ENCODE measurements around the gene PRR12. TPM values are rescaled to one million over a fixed set of nuclear protein-coding genes. Genes with fewer than 3 reads are reported as not detected.

Gene PRR12
- polyA plus RNA-seq, 1 donor (not counting 4 experiments of a cell fraction or from before 2014, with no cell fraction given), result 0.35 TPM

- Histone ChIP-seq H3K4me1 (ENCODE audit: control insufficient read depth, extremely low read depth, insufficient read depth, low read length) (peaks cover 12% of the 10 kb centered on the region), H3K9me1 (ENCODE audit: control insufficient read depth, extremely low read depth, insufficient read depth, low read length) (no peaks in the 10 kb centered on the region), H3K4me2 (ENCODE audit: control insufficient read depth, extremely low read depth, insufficient read depth, low read depth, low read length) (peak overlapping the region; percentile 96), H3K9ac (ENCODE audit: control insufficient read depth, extremely low read depth, insufficient read depth, low read length) (peak overlapping the region; percentile 93), H3K36me3 (ENCODE audit: control insufficient read depth in 2 of 2, extremely low read depth in 1 of 2, insufficient read depth in 2 of 2, low read length in 2 of 2) (peaks cover 16 to 30% of the 10 kb centered on the region in 2 experiments), H2AFZ (ENCODE audit: control insufficient read depth, low read length) (peak overlapping the region; percentile 19), H3K27ac (ENCODE audit: control insufficient read depth, insufficient read depth, low read length) (peak overlapping the region; percentile 90), H3K79me2 (ENCODE audit: control insufficient read depth, insufficient read depth, low read length) (peaks cover 32% of the 10 kb centered on the region), H3K4me3 (ENCODE audit: control insufficient read depth in 2 of 3, extremely low read depth in 1 of 3, insufficient read depth in 2 of 3, low read depth in 1 of 3, low read length in 3 of 3) (peak overlapping the region; percentile 61 to 93 (median 85)), H4K20me1 (ENCODE audit: control insufficient read depth, extremely low read depth, insufficient read depth, low read length) (peaks cover 11% of the 10 kb centered on the region), H3K9me3 (ENCODE audit: control insufficient read depth, low read depth, low read length) (no peaks in the 10 kb centered on the region), H3K27me3 (ENCODE audit: control insufficient read depth, extremely low read depth, insufficient read depth, low read length) (no peaks in the 10 kb centered on the region)
- dilution Hi-C loops (cut with MboI; ENCODE audit: extremely low pct_ligation_motif_present, low sequenced_read_pairs), result no loop called here
- TF ChIP-seq, protein P1, sequence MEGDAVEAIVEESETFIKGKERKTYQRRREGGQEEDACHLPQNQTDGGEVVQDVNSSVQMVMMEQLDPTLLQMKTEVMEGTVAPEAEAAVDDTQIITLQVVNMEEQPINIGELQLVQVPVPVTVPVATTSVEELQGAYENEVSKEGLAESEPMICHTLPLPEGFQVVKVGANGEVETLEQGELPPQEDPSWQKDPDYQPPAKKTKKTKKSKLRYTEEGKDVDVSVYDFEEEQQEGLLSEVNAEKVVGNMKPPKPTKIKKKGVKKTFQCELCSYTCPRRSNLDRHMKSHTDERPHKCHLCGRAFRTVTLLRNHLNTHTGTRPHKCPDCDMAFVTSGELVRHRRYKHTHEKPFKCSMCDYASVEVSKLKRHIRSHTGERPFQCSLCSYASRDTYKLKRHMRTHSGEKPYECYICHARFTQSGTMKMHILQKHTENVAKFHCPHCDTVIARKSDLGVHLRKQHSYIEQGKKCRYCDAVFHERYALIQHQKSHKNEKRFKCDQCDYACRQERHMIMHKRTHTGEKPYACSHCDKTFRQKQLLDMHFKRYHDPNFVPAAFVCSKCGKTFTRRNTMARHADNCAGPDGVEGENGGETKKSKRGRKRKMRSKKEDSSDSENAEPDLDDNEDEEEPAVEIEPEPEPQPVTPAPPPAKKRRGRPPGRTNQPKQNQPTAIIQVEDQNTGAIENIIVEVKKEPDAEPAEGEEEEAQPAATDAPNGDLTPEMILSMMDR (optimal IDR thresholded peaks at IDR 0.05 in 1 of 3, IDR thresholded peaks at IDR 0.05 in 1 of 3, conservative IDR thresholded peaks at IDR 0.05 in 1 of 3; ENCODE audit: extremely low read depth in 1 of 3, insufficient read depth in 2 of 3, low read length in 3 of 3), result peak in 1 of 3 experiments; percentile 26
- no peak for TF ChIP-seq EZH2 (IDR thresholded peaks at IDR 0.05; ENCODE audit: low read length)
- FAIRE-seq, result peak; percentile 39
- DNase-seq (ENCODE audit: low read depth, low spot score), result peak; percentile 77
Observed at GRCh38 chr19:49664171-49665035, 73.4 kb downstream of the PRR12 start.

GRCh38 chr19:49665036-49665350, 74.0 kb downstream of the PRR12 start:
- H3K27ac ChIP-seq (ENCODE audit: control insufficient read depth, insufficient read depth, low read length), result peak overlapping the region; percentile 90
- no peaks in the 10 kb centered on the region for H3K9me3 ChIP-seq (ENCODE audit: control insufficient read depth, low read depth, low read length)
- DNase-seq (ENCODE audit: low read depth, low spot score), result no peak
- H2AFZ ChIP-seq (ENCODE audit: control insufficient read depth, low read length), result peak overlapping the region; percentile 82
- H3K9me1 ChIP-seq (ENCODE audit: control insufficient read depth, extremely low read depth, insufficient read depth, low read length), result no peaks in the 10 kb centered on the region
- H3K4me3 ChIP-seq (ENCODE audit: control insufficient read depth in 2 of 3, extremely low read depth in 1 of 3, insufficient read depth in 2 of 3, low read depth in 1 of 3, low read length in 3 of 3), result peak overlapping the region; percentile 61 to 93 (median 85)
- TF ChIP-seq, protein P1 (optimal IDR thresholded peaks at IDR 0.05 in 1 of 3, IDR thresholded peaks at IDR 0.05 in 1 of 3, conservative IDR thresholded peaks at IDR 0.05 in 1 of 3; ENCODE audit: extremely low read depth in 1 of 3, insufficient read depth in 2 of 3, low read length in 3 of 3), result no peak
- TF ChIP-seq EZH2 (IDR thresholded peaks at IDR 0.05; ENCODE audit: low read length), result no peak
- H3K4me2 ChIP-seq (ENCODE audit: control insufficient read depth, extremely low read depth, insufficient read depth, low read depth, low read length), result peak overlapping the region; percentile 96
- dilution Hi-C loops (cut with MboI; ENCODE audit: extremely low pct_ligation_motif_present, low sequenced_read_pairs), result no loop called here
- peak overlapping the region; percentile 93 for H3K9ac ChIP-seq (ENCODE audit: control insufficient read depth, extremely low read depth, insufficient read depth, low read length)
- no peaks in the 10 kb centered on the region for H3K27me3 ChIP-seq (ENCODE audit: control insufficient read depth, extremely low read depth, insufficient read depth, low read length)
- no peak for FAIRE-seq
- peaks cover 12 to 27% of the 10 kb centered on the region in 2 experiments for H3K36me3 ChIP-seq (ENCODE audit: control insufficient read depth in 2 of 2, extremely low read depth in 1 of 2, insufficient read depth in 2 of 2, low read length in 2 of 2)
- peaks cover 12% of the 10 kb centered on the region for H3K4me1 ChIP-seq (ENCODE audit: control insufficient read depth, extremely low read depth, insufficient read depth, low read length)
- peaks cover 11% of the 10 kb centered on the region for H4K20me1 ChIP-seq (ENCODE audit: control insufficient read depth, extremely low read depth, insufficient read depth, low read length)
- H3K79me2 ChIP-seq (ENCODE audit: control insufficient read depth, insufficient read depth, low read length), result peaks cover 32% of the 10 kb centered on the region

Measured in keratinocyte (primary cell).